ENCODE data around the gene GLP2R.

DNA sequence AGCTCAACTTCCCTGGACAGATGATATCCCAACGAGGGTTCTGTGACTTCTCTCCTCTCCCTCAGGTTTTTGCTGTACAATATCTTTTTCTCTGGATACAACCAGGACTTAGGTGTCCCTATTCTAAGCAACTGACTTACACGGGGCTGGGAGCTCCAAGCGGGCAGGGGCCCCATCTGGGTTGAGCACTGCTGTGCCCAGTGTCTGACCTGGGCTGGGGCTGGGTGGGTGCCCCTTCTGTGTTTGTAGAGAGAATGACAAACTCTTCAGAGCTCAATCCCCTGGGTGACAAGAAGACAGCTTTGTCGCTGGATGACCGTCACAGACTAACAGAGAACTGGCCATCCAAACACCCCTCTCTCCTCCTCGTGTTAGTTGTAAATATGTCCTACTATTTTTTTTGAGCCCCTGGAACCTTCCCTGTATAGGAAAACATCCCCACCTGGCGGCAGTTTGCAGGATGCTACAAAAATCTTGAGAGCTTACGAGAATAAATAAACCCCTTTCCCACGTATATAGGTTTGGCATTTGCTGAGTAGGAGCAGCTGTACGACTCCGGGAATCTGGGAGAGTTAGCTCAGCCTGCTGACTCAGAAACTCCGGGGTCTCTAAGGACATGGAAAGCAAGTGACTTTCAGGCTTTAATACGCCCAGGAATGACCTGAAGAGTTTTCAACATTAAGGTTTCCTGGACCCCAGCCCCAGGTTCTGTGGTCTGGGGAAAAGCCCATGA lies 103.0 kb downstream of the GLP2R start:
- TF ChIP-seq, protein P1, sequence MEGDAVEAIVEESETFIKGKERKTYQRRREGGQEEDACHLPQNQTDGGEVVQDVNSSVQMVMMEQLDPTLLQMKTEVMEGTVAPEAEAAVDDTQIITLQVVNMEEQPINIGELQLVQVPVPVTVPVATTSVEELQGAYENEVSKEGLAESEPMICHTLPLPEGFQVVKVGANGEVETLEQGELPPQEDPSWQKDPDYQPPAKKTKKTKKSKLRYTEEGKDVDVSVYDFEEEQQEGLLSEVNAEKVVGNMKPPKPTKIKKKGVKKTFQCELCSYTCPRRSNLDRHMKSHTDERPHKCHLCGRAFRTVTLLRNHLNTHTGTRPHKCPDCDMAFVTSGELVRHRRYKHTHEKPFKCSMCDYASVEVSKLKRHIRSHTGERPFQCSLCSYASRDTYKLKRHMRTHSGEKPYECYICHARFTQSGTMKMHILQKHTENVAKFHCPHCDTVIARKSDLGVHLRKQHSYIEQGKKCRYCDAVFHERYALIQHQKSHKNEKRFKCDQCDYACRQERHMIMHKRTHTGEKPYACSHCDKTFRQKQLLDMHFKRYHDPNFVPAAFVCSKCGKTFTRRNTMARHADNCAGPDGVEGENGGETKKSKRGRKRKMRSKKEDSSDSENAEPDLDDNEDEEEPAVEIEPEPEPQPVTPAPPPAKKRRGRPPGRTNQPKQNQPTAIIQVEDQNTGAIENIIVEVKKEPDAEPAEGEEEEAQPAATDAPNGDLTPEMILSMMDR (IDR thresholded peaks at IDR 0.05): peak; percentile 75
- TF ChIP-seq TCF7L2 (IDR thresholded peaks at IDR 0.05; ENCODE audit: low read depth, low read length): no peak

All from Panc1 (cell line).